Lung (tissue), 12 donors: ENCODE measurements around the gene JAML. TPM values are rescaled to one million over a fixed set of nuclear protein-coding genes. Genes with fewer than 3 reads are reported as not detected.

Source experiments
- ATAC-seq: fragments of 200-7000 bp; cut with Tn5 transposase; one replicate; pipeline ENCODE4 v1.9.1; 2020; ENCODE audit warnings: moderate number of reproducible peaks; ENCODE audit not compliant: insufficient read depth, low FRiP score
- DNase-seq, 3 donors: peaks; one replicate each; pipeline ENCODE4 v3.0.0-alpha.2; 2013 to 2017
- H3K27ac ChIP-seq, 2 donors: one replicate each; pipeline ENCODE4 v1.5.1; 2013; ENCODE audit warnings: mild to moderate bottlenecking in 2 of 2, moderate library complexity in 2 of 2, control low read depth in 1 of 2, inconsistent platforms in 1 of 2, low read depth in 1 of 2, low read length in 1 of 2
- H3K27me3 ChIP-seq, 3 donors: one replicate each; pipeline ENCODE4 v1.5.1; 2013; ENCODE audit warnings: low read length in 2 of 3; ENCODE audit not compliant: control insufficient read depth in 3 of 3, insufficient read depth in 3 of 3
- H3K36me3 ChIP-seq, 4 donors: one replicate each; pipeline ENCODE4 v1.5.1; 2013; ENCODE audit warnings: low read length in 4 of 4, mild to moderate bottlenecking in 1 of 4, moderate library complexity in 1 of 4; ENCODE audit not compliant: control insufficient read depth in 4 of 4, insufficient read depth in 4 of 4
- H3K4me1 ChIP-seq, 5 donors: one replicate each; pipeline ENCODE4 v1.5.1; 2013; ENCODE audit warnings: low read length in 5 of 5, mild to moderate bottlenecking in 2 of 5, moderate library complexity in 1 of 5; ENCODE audit not compliant: control insufficient read depth in 5 of 5, insufficient read depth in 5 of 5
- H3K4me3 ChIP-seq: one replicate; pipeline ENCODE4 v1.5.1; 2013; ENCODE audit warnings: mild to moderate bottlenecking, control low read depth, moderate library complexity
- H3K9ac ChIP-seq, 2 donors: one replicate each; pipeline ENCODE4 v1.5.1; 2013; ENCODE audit warnings: low read length in 2 of 2, control low read depth in 1 of 2; ENCODE audit not compliant: insufficient read depth in 1 of 2
- H3K9me3 ChIP-seq, 4 donors: one replicate each; pipeline ENCODE4 v1.5.1; 2013; ENCODE audit warnings: low read length in 3 of 4, mild to moderate bottlenecking in 1 of 4, moderate library complexity in 1 of 4; ENCODE audit not compliant: control insufficient read depth in 4 of 4, insufficient read depth in 3 of 4
- WGBS, 2 donors: extraction: QIAGEN DNeasy Blood & Tissue Kit; methylation state at CpG; one replicate each; pipeline ENCODE4 v1.1.7; 2013; 5-methylcytosine and 5-hydroxymethylcytosine counted together
- polyA plus RNA-seq, 2 donors: library from polyadenylated mRNA; stranded (reverse); fragments of 200-250 nt; gene quantifications; one replicate each; pipeline ENCODE4 v1.2.1, GENCODE V29; 2013
- total RNA-seq, 2 donors: library from RNA; depleted of rRNA in 1 of 2; stranded (reverse); fragments of >200 nt in 1 of 2; gene quantifications; one replicate each; pipeline ENCODE4 v1.2.1, GENCODE V29; 2014 to 2021
- TF ChIP-seq, protein P1 (sequence below): IDR thresholded peaks from 2 replicates; pipeline ENCODE4 v1.5.1; 2012; ENCODE audit warnings: mild to moderate bottlenecking; ENCODE audit errors: control extremely low read depth, extremely low read depth
- donor health status: control.
- donor health status: control.
- donor health status: Bipolar disorder and iron deficiency.
- donor health status: healthy.
- donor health status: DM: yes; HTN: yes; CAD: no.

JAML gene
- total and polyA plus RNA-seq, 4 donors = 29.3 to 49.1 (median 35.4) TPM

GRCh38 chr11:118214210-118214914 is 10.4 kb downstream of the JAML start:
- TF ChIP-seq, protein P1, sequence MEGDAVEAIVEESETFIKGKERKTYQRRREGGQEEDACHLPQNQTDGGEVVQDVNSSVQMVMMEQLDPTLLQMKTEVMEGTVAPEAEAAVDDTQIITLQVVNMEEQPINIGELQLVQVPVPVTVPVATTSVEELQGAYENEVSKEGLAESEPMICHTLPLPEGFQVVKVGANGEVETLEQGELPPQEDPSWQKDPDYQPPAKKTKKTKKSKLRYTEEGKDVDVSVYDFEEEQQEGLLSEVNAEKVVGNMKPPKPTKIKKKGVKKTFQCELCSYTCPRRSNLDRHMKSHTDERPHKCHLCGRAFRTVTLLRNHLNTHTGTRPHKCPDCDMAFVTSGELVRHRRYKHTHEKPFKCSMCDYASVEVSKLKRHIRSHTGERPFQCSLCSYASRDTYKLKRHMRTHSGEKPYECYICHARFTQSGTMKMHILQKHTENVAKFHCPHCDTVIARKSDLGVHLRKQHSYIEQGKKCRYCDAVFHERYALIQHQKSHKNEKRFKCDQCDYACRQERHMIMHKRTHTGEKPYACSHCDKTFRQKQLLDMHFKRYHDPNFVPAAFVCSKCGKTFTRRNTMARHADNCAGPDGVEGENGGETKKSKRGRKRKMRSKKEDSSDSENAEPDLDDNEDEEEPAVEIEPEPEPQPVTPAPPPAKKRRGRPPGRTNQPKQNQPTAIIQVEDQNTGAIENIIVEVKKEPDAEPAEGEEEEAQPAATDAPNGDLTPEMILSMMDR = no peak
- H3K36me3 ChIP-seq = no peaks in the 10 kb centered on the region
- H3K9ac ChIP-seq = no peak overlapping the region
- peak in 1 of 3 donors; percentile 25 for DNase-seq
- WGBS, 2 donors = 29 to 51% methylated on average over 6 of the region's 6 CpGs
- no peaks in the 10 kb centered on the region for H3K9me3 ChIP-seq
- no peak overlapping the region for H3K4me3 ChIP-seq
- peak; percentile 55 for ATAC-seq
- H3K27me3 ChIP-seq = peaks cover 0 to 21% (median 2%) of the 10 kb centered on the region in 3 donors
- peaks cover 0 to 5% (median 2%) of the 10 kb centered on the region in 5 donors for H3K4me1 ChIP-seq
- H3K27ac ChIP-seq = no peak overlapping the region

GRCh38 chr11:118213781-118214180 is 11.0 kb downstream of the JAML start:
- H3K27me3 ChIP-seq = peaks cover 0 to 21% (median 2%) of the 10 kb centered on the region in 3 donors
- H3K9me3 ChIP-seq = no peaks in the 10 kb centered on the region
- WGBS, 2 donors = 86 to 88% methylated on average over 2 of the region's 2 CpGs
- no peaks in the 10 kb centered on the region for H3K36me3 ChIP-seq
- H3K9ac ChIP-seq = no peak overlapping the region
- TF ChIP-seq, protein P1 = no peak
- H3K4me3 ChIP-seq = no peak overlapping the region
- H3K27ac ChIP-seq = no peak overlapping the region
- ATAC-seq = no peak
- H3K4me1 ChIP-seq = peaks cover 0 to 5% (median 2%) of the 10 kb centered on the region in 5 donors
- DNase-seq = no peak

DNA sequence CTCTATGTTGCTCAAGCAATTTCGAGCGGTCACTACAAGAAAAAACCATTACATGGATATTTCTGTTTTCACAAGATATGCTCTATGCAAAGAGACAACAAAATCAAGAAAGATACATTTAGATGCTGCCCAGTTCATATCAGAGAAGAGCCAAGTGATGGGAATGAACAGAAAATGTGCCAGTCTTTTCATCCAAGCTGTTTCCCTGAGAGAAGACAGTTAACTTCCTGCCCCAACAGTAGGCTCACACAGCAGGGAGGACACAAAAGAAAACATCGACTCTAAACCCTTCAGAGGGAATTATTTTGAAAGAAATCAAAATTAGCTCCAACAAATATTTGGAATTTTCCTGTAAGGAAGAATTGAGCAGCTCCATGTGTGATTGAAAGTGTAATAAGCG is 11.6 kb downstream of the JAML start:
- H3K4me1 ChIP-seq = peaks cover 0 to 5% (median 2%) of the 10 kb centered on the region in 5 donors
- ATAC-seq = no peak

More for the DNA sequence above, 11.6 kb downstream of the JAML start:
- Histone ChIP-seq H3K36me3 (no peaks in the 10 kb centered on the region), H3K9ac (no peak overlapping the region), H3K4me3 (no peak overlapping the region), H3K27me3 (peaks cover 0 to 21% (median 2%) of the 10 kb centered on the region in 3 donors), H3K27ac (peak overlapping the region in 1 of 2 donors; percentile 60), H3K9me3 (no peaks in the 10 kb centered on the region)
- no peak for DNase-seq
- TF ChIP-seq, protein P1 = no peak
- 62 to 79% methylated on average over 4 of the region's 4 CpGs for WGBS, 2 donors
